ENCODE measurements around the gene FBF1.
A peak's percentile ranks its signal among the peaks of the same experiment; 100 is the strongest.

Gene FBF1

DNA sequence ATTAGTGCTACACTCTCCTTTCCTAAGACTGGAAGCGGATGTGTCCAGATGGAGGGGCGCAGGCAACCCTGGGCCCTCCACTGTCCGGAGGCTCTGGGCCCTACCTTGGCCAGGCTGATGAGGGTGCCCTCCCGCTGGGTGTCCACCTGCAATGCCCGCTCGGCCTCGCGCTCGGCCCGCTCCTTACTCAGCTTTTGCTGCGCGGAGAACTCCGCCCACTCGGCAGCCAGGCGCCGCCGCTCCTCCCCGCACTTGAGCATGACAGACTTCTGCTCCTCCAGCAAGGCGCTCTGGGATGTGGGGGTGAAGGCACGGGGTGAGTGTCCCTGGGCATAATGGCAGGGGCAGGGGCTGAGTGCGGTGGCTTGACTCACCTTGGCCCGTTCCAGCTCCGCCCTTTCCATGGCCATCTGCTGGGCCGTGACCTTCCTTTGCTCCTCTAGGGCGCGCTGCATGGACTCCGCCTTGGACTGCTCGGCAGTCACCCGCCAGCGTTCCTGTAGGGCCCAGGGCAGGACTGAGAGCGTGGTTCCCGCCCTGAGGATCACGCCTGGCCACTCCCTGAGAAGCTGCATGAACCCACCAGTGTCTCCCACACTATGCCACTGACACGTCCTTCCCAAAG lies 26.1 kb downstream of the FBF1 start:
- DNase-seq (ENCODE audit: low spot score) = no peak

DNA sequence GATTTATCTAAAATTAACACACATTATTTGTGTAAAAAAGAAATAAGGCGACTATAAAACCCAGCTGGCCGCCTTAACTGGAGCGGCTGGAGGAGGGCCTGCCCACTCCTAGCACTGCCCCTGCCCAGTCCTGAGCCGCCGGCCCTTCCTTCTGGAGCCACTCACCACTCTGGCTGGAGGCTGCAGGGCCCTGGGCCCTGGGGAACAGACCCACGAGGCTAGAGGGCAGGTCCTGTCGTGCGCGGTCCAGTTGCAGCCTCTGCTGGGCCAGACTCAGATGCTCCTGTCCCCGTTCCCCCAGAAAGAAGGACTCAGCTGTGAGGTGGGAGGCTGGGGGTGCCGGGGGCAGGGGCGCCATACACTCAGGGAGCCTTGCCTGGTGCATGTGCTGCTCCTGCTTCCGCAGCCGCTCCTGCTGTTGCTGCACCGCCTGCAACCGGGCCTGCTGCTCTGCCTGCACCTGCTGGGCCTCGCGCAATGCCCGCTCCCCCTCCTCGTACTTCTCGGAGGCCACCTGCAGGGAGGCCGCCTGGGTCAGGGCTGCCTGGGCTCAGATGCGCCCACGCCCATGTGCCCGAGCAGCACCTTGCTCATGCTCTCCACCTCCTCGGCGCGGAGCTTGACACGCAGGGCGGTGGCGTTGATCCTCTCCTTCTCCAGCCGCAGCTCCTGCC lies 27.2 kb downstream of the FBF1 start:
- DNase-seq (ENCODE audit: low spot score) = no peak

DNA sequence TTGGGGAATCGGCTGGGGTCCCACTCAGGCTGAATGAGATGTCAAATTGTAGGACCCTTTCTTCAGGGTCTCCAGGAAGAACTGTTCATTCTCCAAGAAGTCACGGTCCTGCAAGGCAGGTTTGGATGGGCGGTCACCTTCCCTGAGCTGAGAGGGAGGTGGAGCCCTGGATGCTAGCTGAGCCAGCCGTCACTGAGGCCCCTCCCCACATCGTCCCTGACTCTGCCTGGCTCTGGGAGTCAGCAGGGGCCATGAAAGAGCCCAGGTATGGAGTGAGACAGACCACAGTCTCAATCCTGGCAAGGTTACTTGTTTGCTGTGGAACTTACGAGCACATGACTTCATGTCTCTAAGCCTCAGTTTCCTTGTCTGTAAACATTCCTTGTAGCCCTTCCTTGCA lies 30.1 kb downstream of the FBF1 start:
- no peak for DNase-seq (ENCODE audit: low spot score)

DNA sequence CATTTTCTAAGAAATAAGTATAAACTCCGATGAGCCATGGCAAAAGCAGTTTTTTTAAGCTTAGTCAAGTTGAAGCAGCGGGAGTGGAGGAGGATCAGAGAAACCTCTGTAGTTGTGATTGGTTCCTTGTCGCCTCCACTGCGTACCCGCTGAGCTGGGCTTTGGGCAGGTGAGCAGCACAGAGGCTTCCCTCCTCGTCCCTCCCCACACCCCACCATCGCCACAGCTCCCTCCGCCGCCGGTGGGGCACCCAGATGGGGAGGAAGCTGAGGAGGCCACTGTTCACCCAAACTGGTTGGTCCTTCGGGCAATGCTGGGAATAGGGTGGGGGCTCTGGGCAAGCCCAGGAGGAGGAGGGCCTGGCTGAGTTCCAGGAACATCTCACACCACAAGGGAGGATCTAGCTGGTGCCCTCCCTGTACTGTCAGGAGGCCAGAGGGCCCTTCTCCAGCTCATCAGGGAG lies 31.0 kb downstream of the FBF1 start:
- DNase-seq (ENCODE audit: low spot score) = no peak

DNA sequence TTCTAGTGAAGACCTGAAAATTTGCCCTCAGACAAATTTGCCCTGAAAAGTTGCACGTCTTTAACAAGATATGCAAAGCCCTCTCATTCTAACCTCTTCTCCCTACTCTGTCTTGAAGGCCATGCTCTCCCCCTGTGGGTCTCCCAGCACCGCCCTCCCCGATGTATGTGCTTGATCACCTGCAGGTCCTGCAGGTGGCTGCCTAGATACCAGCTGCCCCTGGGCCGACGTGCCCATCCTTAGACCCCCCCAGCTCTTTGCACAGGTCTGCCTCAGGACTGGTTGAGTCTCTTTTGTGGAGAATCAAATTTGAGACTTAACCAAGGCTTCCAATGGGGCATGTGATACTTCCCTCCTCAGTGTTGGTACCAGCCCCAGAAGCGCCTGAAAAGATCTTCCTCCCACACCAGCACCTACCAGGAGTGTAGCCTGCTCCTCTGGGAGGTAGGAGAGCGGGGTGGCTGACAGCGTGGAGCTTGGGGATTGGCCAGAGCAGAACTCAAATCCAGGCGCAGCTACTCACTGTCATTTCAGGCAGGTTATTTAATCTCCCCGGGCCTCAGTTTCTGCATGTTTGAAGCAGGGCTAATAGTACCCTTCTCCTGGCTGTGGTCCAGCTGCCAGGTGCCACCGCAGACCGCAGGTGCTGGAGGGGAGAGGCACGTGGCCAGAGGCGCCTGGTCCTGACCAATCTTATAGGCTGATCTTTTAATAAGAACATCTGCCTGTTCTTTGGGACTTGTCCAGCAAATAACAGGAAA lies 31.6 kb downstream of the FBF1 start:
- no peak for DNase-seq (ENCODE audit: low spot score)

DNA sequence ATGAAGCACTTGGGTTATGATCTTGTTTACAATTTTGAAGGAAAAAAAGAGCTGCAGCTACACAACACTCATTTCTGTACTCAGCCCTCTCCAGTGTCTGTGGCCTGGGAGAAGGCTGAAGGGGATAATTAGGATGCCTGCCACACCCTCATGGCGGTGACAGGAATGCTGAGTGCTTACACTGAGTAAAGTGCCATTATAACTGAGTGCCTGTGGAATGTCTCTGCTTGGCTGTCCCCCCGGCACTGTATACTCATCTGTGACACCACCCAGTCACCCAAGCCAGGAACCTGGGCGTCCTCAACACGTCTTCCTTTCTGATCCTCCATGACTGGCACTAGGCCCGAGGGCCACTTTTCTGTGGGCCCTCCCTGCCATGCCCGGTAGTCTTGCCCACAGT lies 32.6 kb downstream of the FBF1 start:
- DNase-seq (ENCODE audit: low spot score) = no peak

DNA sequence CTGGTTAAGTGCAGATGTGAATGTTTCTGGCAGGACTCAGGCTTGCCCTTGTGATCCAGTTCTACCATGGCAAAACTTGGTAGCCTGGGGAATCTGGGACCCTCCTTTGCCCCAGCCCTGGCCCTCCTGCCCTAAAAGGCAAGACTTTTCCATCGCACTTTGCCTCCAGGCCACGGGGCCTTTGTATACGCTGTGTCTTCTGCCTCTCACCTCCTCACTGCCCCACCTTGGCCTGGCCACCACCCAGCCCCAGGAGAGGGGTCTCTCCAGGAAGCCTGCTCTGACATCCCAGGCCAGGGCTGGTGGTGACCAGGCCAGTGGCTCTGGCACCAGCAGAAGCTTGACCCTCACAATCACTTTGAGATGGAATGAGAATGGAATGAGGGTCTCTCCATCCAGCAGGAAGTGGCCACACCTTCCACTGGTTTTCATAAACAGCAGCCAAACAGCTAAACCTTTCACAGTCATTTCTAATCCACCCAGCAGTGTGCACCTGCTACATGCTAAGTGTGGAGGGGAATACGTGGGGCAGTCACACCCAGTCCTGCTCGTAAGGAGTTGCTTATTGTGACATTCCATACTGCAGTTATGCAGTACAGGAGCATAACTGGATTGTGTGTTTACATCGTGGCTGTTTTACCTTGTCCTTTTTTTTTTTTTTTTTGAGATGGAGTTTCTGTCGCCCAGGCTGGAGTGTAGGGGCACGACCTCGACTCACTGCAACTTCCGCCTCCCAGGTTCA lies 34.5 kb downstream of the FBF1 start:
- no peak for DNase-seq (ENCODE audit: low spot score)

DNA sequence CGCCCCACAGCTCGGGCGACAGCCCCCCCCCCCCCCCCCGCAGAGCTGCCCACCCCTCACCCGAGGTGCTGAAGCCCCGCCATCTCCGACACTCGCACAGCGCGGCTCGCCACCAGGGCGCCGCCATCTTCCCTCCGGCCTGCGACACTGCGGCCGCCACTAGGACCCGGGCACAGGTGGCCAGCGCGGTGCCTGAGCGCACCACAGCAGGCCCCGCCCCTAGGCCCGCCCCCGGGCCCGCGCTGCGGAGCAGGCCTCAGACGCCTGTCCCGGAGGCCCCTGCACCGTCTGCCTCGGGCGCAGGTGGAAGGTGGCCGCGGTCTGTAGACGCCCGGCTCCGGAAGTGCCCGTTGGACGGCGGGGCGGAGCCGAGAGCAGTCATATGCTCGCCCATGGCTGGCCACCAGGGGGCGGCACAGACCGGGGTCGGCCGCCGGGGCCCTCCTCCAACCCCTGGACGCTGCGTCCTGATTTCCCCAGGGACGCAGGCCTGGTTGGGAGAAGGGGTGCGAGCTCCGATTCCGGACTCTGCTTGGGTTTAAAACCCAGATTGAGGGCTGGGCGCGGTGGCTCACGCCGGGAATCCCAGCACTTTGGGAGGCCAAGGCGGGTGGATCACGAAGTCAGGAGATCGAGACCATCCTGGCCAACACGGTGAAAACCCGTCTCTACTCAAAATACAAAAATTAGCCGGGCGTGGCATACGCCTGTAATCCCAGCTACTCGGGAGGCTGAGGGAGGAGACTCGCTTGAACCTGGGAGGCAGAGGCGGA lies 35.9 kb downstream of the FBF1 start, which contains the start of gene MRPL38:
TSS of gene MRPL38 (minus strand) at position 136 of the 773 bp plus-strand sequence. CDS start at position 127, 9 bp downstream.
- peak; percentile 98 for DNase-seq (ENCODE audit: low spot score)

DNA sequence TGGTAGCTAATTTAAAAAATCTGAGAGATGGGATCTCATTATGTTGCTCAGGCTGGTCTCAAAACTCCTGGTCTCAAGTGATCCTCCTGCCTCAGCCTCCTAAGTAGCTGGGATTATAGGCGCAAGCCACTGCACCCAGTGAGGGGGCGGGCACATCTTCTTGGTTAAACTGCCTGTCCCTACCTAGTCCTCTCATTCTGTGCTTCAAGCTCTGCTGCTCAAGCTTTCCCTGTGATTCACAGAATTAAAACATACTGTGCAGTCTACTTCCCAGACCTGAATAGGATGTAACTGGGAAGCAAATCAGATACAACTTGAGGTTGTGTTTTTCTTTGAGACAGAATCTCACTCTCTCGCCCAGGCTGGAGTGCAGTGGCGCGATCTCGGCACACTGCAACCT lies 38.4 kb downstream of the FBF1 start:
- DNase-seq (ENCODE audit: low spot score) = no peak

DNA sequence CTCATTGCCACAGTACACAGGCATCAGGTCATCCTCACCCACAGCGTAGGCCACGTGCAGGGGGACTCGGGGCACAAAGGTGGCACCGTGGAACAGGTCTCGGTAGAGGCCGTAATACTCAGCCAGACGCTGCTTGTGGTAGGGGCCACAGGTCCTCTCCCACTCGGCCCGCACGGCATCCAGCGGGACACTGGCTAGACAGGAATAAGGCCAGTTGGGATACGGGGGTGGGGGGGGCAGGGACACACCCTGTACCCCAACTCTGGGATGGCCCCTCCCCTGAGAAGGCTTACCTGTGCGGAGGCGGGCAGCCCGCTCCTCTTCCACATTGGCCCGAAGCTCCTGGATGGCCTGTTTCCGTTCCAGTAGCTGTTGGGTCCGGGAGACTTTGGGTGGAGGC lies 39.1 kb downstream of the FBF1 start:
- no peak for DNase-seq (ENCODE audit: low spot score)

DNA sequence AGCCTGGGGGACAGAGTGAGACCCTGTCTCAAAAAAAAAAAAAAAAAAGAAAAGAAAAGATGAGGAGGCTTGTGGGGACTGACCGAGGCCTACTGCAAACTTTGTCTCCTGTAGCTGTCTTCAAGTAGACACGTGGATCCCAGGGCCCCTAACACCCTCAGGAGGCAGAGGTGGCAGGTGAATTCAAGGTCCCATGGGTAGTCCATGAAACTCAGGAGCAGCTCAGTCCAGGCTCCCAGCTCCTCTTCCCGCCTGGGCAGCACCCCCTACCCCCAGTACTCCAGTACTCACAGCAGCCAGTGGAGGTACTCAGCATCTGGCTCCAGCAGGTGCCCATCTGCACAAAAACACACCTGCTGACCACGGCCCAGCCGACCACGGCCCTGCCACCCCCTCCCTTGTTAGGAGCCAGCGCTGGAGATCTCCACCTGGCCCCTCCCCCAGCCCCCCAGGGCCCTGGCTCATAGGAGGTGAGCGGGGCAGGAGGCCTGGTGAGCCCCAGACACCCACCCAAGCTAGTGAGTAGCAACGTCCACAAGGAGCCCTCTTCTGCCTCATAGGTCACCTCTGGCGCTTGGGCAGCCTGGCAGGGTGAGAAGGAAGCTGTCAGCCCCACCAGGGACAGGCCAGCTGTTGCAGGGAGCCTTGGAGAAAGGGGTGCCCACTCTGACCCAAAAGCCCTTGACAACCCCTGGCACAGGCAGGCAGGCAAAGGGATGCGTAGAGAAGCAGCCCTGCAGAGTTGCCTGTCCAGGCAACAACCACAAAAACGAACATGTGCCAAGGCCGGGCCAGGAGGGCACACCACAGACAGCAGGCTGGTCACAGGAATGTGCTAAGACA lies 39.9 kb downstream of the FBF1 start:
- no peak for DNase-seq (ENCODE audit: low spot score)

DNA sequence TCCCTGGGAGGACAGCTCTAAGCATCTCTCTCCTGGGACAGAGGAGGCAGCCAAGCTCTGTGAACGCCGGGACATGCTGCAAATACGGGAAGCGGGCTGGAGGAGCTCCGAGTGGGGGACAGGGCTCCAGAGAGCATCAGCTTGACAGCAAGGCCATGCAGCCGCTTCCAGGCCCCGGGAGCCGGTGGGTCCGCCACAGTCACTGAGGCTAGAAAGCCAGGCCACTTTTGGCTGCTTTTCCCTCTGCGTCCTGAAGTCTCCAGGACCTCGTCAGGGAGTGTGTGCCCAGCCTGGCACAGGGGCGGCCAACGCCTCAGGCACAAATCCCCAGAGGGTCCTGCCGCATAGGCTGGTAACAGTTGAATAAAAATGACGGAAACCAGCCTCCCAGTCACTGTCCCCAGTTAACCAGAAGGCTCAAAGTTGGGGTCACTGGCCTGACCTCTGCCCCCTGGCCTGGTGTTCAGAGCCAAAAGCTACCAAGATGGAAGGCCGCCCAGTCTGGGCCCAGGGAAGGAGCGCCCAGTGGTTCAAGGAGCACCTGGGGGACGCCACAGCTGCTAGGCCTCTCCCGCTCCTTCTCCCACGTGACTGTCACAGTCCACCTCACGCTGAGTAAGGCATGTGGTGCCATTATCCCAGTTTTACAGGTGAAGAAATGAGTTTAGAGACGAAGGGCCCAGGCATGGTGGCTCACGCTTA lies 40.9 kb downstream of the FBF1 start:
- no peak for DNase-seq (ENCODE audit: low spot score)

DNA sequence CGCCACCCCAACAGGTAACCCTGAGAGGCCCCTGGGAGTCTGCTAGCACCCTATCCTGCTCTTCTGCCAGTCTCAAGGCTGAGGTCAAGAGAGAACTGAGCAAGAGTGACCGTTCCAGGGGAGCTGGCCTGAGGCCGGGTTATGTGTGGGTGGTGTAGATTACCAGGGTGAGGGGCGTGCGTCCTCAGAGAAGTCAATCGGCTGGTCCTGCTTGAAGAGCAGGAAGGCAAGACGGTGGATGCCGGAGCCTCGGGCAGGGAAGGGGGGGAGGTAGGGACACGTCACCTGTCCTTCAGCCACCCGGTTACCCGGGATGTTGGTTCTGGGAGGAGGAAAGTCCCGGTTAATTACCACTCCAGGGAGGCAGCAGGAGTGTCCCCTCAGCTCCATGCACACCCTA lies 41.5 kb downstream of the FBF1 start:
- no peak for DNase-seq (ENCODE audit: low spot score)

DNA sequence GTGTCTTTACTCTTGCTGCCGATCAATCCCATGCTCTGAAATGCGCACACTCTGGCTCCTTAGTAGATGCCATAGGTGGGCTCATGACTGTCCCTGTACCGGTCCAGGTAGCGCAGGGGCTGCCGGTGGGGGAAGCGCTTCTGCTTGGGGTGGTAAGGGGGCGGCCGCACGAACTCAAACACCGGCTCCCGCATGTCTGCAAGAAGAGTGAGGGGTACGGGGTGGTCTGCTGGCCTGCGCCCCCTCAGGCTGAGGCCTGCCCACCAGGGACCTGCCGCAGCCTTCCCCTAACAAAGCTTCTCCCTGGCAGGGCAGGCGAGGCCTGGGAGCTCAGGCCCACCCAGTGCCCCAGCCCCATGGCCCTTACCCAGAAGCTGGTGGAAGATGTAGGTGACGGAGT lies 42.1 kb downstream of the FBF1 start:
- DNase-seq (ENCODE audit: low spot score) = no peak

DNA sequence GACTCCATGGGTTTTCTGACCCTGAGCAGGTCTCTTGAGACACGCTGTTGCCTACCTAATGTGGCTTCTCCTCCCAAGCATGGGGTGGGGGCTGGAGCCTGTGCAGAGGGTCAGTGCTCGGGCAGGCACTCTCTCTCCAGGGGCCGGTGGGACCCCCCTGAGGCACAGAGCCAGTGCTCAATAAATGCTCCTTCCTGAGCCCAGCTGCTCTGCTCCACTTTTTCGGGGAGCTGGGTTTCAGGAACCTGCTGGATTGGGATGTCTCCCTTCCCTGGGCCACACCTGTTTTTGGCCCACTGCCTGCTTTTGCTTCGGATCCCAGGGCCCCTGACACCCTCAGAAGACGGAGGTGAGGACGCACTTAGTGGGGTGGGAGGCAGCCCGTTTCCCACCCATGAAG lies 42.8 kb downstream of the FBF1 start:
- DNase-seq (ENCODE audit: low spot score) = no peak

DNA sequence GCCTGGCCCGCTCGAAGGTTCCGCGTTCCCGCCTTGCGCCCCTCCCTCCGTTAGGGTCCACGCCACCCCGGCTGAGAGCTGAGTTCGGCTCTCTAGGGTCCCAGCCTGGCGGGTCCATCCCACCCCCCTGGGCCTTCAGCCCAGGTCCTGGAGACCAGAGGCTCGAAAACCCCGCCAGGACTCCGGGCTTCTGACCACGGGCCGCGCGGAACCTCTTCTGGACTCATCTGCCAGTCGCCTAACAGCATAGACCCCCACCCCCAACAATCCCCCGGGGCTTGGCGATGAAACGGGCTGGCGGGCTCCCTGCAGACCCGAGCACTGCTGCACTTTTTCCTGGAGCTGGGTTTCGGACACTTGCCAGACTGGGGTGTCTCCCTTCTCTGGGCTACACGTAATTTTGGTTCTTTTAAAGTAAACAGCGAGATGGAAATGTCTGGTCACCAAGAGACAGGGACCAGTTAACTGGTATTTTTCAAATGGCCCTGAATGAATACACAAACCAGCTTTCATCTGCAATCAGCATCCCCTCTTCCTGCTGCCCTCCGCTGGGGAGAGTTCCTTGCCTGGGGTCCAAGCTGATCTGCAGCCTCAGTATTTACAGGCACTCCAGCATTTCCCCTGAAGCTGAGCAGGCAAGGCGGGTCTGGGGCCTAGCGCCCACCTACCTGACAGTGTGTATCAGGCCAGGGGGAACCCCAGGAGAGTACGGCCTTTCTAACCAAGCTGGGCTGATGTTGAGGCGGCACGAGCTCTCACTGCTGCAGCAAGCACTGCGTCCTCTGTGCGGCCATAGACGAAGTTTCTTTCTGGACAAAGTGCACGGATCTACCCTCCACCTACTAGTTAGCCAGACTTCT lies 43.5 kb downstream of the FBF1 start:
- DNase-seq (ENCODE audit: low spot score) = no peak

DNA sequence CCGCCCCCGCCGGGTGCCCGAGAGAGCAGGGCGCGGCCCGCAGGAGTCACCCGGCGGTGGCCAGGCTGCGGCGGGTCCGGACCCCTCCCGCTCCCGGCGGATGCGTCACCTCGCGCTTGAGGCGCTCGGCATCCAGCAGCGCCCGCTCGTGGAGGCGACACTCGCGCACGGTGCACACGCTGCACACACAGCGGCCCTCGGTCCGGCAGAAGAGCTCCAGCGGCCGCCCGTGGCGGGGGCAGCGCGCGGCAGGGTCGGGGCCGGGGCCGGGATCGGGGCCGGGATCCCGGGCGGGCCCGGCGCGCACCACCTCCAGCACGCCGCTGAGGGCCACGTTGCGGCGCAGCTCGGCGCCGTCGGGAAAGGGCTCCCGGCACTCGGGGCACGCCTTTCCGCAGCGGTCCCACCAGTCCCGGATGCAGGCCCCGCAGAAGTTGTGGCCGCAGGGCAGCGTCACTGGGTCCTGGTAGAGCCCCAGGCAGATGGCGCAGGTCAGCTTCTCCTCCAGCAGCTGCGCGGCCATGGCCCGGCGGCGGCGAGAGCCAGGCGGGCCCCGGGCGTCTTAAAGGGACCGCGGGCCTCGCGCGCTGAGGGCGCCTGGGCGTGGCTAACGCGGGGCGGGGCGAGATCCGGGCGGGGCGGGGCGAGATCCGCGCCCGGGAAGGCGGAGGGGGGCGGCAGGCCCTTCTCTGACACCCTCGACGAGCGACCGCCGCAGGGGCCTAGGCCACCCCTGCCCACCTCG lies 44.3 kb downstream of the FBF1 start, which contains the start of gene TRIM65:
TSS of gene TRIM65 (minus strand) at position 537 of the 745 bp plus-strand sequence. CDS start at position 523, 14 bp downstream.
- DNase-seq (ENCODE audit: low spot score) = peak; percentile 87
